PC-9 (cell line): Measurements from ENCODE around the gene AIG1. TPM values are rescaled to one million over a fixed set of nuclear protein-coding genes. Genes with fewer than 3 reads are reported as not detected.

Source experiments
- BruUV-seq: library from RNA; stranded (reverse); fragments of 400-500 nt; replicated peaks from 2 replicates; lab custom pipeline; 2021; lab: Mats Ljungman, UMichigan
- CTCF ChIA-PET: fragments of 300-600 bp; sonication (Branson Sonifier 250); formaldehyde crosslinking; loops from one replicate; lab custom pipeline; 2022; ENCODE audit warnings: antibody characterized with exemption; lab: Charles Lee
- POLR2A ChIA-PET: fragments of 300-600 bp; sonication (Branson Sonifier 250); formaldehyde crosslinking; loops from one replicate; lab custom pipeline; 2022; ENCODE audit warnings: antibody characterized with exemption; ENCODE audit not compliant: unreplicated experiment; lab: Charles Lee
- DNase-seq, 2 experiments: peaks; one replicate each; pipeline versions ENCODE4 v3.0.0 to v3.0.0-alpha.2; 2015 to 2022; ENCODE audit warnings: mixed read lengths in 1 of 2
- H2AFZ ChIP-seq: fragments of 200-600 bp; sonication (generic); 2 replicates; pipeline ENCODE4 v1.8.1; 2017; ENCODE audit warnings: antibody characterized with exemption
- H3F3A ChIP-seq: fragments of 200-600 bp; sonication (generic); 2 replicates; pipeline ENCODE4 v1.8.1; 2017; ENCODE audit warnings: antibody characterized with exemption, mild to moderate bottlenecking, low read depth; ENCODE audit not compliant: insufficient read depth
- H3K27ac ChIP-seq: fragments of 200-600 bp; sonication (generic); 2 replicates; pipeline ENCODE4 v1.6.1; 2016; ENCODE audit warnings: mixed run types
- H3K27me3 ChIP-seq: fragments of 200-600 bp; sonication (generic); 2 replicates; pipeline ENCODE4 v1.6.1; 2016; ENCODE audit warnings: low read depth, mixed run types; ENCODE audit not compliant: insufficient read depth
- H3K36me3 ChIP-seq: fragments of 200-600 bp; sonication (generic); 2 replicates; pipeline ENCODE4 v1.6.1; 2016; ENCODE audit warnings: low read depth, mixed run types
- H3K4me1 ChIP-seq: fragments of 200-600 bp; sonication (generic); replicated peaks from 2 replicates; pipeline ENCODE4 v1.6.1; 2016; ENCODE audit warnings: mixed run types; ENCODE audit not compliant: insufficient read depth
- H3K4me2 ChIP-seq: fragments of 200-600 bp; sonication (generic); 2 replicates; pipeline ENCODE4 v1.6.1; 2017; ENCODE audit warnings: mixed run types
- H3K4me3 ChIP-seq: fragments of 200-600 bp; sonication (generic); 2 replicates; pipeline ENCODE4 v1.6.1; 2016; ENCODE audit warnings: mixed run types
- H3K79me2 ChIP-seq: fragments of 200-600 bp; sonication (generic); 2 replicates; pipeline ENCODE4 v1.6.1; 2017; ENCODE audit warnings: low read depth, mixed run types
- H3K9me2 ChIP-seq: fragments of 200-600 bp; sonication (generic); 2 replicates; pipeline ENCODE4 v1.8.1; 2017; ENCODE audit warnings: mild to moderate bottlenecking; ENCODE audit not compliant: insufficient read depth
- H3K9me3 ChIP-seq: fragments of 200-600 bp; sonication (generic); 2 replicates; pipeline ENCODE4 v1.8.1; 2016; ENCODE audit warnings: low read depth; ENCODE audit not compliant: insufficient read depth
- H4K20me1 ChIP-seq: fragments of 200-600 bp; sonication (generic); 2 replicates; pipeline ENCODE4 v1.8.1; 2017; ENCODE audit not compliant: insufficient read depth
- EZH2 ChIP-seq: fragments of 200-600 bp; sonication (generic); IDR thresholded peaks from 2 replicates; pipeline ENCODE4 v1.8.0; 2017; ENCODE audit warnings: antibody characterized with exemption, low read depth
- intact Hi-C: fragments of 100-400 bp; cut with micrococcal nuclease; formaldehyde crosslinking; loops from one replicate; pipeline ENCODE4 v1.10.0; 2022; ENCODE audit not compliant: unreplicated experiment
- total RNA-seq: library from RNA; stranded (reverse); gene quantifications from 2 replicates; pipeline ENCODE4 v1.2.3, GENCODE V29; 2021
- TF ChIP-seq, protein P1 (sequence below): fragments of 200-600 bp; sonication (generic); conservative IDR thresholded peaks from 2 replicates; pipeline ENCODE4 v1.6.1; 2017; ENCODE audit warnings: mixed run types, antibody characterized with exemption, mild to moderate bottlenecking, moderate library complexity

AIG1 gene
- total RNA-seq, 1 experiment from 2014 or later = 37.7 TPM

DNA sequence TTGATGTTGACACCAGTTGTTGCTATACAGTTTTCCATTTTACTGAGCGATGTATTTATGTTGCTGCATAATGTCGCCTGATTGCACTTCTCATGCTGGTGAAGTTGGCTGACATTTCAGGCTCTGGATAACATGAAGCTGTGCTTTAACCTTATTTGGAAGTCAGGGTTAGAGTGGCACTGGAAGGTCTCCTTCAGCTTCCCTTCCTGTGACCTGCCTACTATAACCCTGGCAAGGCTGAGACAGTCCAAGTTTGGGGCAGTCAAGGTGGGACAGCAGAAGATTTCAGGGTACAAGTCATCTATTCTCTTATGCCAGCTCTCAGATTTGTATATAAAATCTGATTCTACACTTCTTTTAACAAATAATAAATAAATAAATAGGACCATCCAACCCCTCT is 127.6 kb downstream of the AIG1 start:
- no peaks in the 10 kb centered on the region for H4K20me1 ChIP-seq
- no peaks in the 10 kb centered on the region for H3K4me1 ChIP-seq
- H3K27me3 ChIP-seq = no peaks in the 10 kb centered on the region
- no peaks in the 10 kb centered on the region for H3K9me3 ChIP-seq
- intact Hi-C loops = no loop called here
- H3F3A ChIP-seq = no peaks in the 10 kb centered on the region
- no peaks in the 10 kb centered on the region for H3K9me2 ChIP-seq
- H3K27ac ChIP-seq = no peak overlapping the region
- TF ChIP-seq EZH2 = no peak
- H3K4me2 ChIP-seq = no peak overlapping the region
- ChIA-PET CTCF (no interaction called here), POLR2A (no interaction called here)
- no peaks in the 10 kb centered on the region for H3K79me2 ChIP-seq
- H2AFZ ChIP-seq = no peak overlapping the region
- H3K4me3 ChIP-seq = no peak overlapping the region
- no peak for DNase-seq
- no TSS peak for BruUV-seq
- H3K36me3 ChIP-seq = no peaks in the 10 kb centered on the region

DNA sequence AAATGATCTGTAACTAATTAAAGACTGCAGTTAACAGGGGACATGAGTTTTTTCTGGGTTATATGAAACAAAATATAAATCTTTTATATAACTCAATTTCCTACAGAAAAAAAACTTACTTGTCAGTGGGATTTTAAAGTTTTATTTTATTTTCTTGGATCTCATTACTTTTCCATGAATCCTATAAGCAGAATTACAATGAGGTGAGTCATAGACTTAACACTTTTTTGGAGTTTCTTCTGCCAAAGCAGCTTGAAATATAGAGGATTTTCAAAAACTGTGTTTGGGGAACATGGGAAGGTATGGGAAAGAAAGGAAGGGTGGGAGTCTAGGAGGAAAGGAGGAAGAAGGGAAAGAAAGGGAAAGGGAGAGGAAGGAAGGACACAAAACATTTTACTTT is 130.7 kb downstream of the AIG1 start:
- intact Hi-C loops = no loop called here
- no TSS peak for BruUV-seq

DNA sequence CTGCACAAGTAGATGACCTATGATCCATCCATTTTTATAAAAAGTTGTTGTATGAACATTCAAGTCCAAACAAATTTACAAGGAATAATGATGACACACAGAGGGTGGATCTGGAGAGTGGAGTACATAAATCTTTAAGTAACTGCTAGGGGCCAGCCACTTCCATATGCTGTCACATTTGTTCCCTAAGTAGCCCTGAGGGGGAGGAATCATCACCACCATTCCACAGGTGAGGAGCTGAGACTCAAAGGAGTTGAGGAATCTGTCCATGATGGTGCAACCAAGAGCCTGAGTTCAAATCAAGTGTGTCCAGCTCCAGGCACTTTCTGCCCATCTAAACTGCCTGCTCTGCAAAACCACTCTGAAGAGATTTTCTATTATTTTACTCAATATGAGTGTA is 132.1 kb downstream of the AIG1 start:
- no peak overlapping the region for H3K27ac ChIP-seq
- H3K9me3 ChIP-seq = no peaks in the 10 kb centered on the region
- no peaks in the 10 kb centered on the region for H3K79me2 ChIP-seq
- no peaks in the 10 kb centered on the region for H4K20me1 ChIP-seq
- no peak overlapping the region for H2AFZ ChIP-seq
- intact Hi-C loops = no loop called here
- ChIA-PET POLR2A (no interaction called here), CTCF (no interaction called here)
- H3K27me3 ChIP-seq = no peaks in the 10 kb centered on the region
- TF ChIP-seq, protein P1, sequence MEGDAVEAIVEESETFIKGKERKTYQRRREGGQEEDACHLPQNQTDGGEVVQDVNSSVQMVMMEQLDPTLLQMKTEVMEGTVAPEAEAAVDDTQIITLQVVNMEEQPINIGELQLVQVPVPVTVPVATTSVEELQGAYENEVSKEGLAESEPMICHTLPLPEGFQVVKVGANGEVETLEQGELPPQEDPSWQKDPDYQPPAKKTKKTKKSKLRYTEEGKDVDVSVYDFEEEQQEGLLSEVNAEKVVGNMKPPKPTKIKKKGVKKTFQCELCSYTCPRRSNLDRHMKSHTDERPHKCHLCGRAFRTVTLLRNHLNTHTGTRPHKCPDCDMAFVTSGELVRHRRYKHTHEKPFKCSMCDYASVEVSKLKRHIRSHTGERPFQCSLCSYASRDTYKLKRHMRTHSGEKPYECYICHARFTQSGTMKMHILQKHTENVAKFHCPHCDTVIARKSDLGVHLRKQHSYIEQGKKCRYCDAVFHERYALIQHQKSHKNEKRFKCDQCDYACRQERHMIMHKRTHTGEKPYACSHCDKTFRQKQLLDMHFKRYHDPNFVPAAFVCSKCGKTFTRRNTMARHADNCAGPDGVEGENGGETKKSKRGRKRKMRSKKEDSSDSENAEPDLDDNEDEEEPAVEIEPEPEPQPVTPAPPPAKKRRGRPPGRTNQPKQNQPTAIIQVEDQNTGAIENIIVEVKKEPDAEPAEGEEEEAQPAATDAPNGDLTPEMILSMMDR = no peak
- no peak for TF ChIP-seq EZH2
- no peaks in the 10 kb centered on the region for H3F3A ChIP-seq
- DNase-seq = no peak
- peaks cover 7% of the 10 kb centered on the region; the same call in 1 of the 2 replicates for H3K9me2 ChIP-seq
- H3K4me1 ChIP-seq = no peaks in the 10 kb centered on the region
- H3K4me3 ChIP-seq = no peak overlapping the region
- no TSS peak for BruUV-seq
- no peaks in the 10 kb centered on the region for H3K36me3 ChIP-seq
- H3K4me2 ChIP-seq = no peak overlapping the region

More for the DNA sequence above, 130.7 kb downstream of the AIG1 start:
- Histone ChIP-seq H3K9me3 (no peaks in the 10 kb centered on the region), H3K27ac (no peak overlapping the region), H4K20me1 (no peaks in the 10 kb centered on the region), H3K27me3 (no peaks in the 10 kb centered on the region), H3K4me2 (no peak overlapping the region), H3K36me3 (no peaks in the 10 kb centered on the region), H3F3A (no peaks in the 10 kb centered on the region), H3K4me3 (no peak overlapping the region), H3K4me1 (no peaks in the 10 kb centered on the region), H3K9me2 (no peaks in the 10 kb centered on the region), H3K79me2 (no peaks in the 10 kb centered on the region), H2AFZ (no peak overlapping the region)
- POLR2A ChIA-PET = no interaction called here
- CTCF ChIA-PET = no interaction called here
- no peak for DNase-seq
- no peak for TF ChIP-seq EZH2
- TF ChIP-seq, protein P1 = no peak

DNA sequence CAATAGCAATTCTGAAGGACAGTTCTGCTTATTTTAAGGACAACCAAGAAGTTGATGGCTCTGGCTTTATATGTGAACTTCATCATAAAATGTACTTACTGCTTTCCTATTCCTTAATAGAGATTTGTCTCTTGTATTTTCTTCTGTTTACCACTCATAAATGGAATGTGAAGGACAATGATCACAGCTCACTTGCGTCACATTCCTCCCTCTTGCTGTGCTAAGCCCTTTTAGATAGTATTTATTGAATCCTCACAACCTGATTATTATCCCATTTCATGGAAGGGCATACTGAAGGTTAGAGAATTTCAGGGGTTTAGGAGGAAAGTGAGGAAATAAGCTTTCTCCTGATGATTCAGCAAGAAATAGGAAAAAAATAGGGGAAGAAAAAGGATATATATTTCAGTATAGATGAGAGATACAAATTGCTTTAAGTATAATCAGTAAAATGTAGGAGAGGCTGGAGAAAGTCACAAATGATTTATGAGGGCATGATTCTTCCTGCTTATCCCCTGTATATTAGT is 132.9 kb downstream of the AIG1 start:
- H3K9me3 ChIP-seq = no peaks in the 10 kb centered on the region
- POLR2A ChIA-PET = no interaction called here
- no peaks in the 10 kb centered on the region for H4K20me1 ChIP-seq
- no peaks in the 10 kb centered on the region for H3K27me3 ChIP-seq
- H3K9me2 ChIP-seq = peaks cover 7% of the 10 kb centered on the region; the same call in 1 of the 2 replicates
- no peaks in the 10 kb centered on the region for H3K36me3 ChIP-seq
- H2AFZ ChIP-seq = no peak overlapping the region
- no peak for DNase-seq
- H3K4me2 ChIP-seq = no peak overlapping the region
- no peaks in the 10 kb centered on the region for H3K4me1 ChIP-seq
- intact Hi-C loops = no loop called here
- no peaks in the 10 kb centered on the region for H3F3A ChIP-seq
- H3K4me3 ChIP-seq = no peak overlapping the region
- TF ChIP-seq, protein P1 = no peak
- no peak for TF ChIP-seq EZH2
- no TSS peak for BruUV-seq
- CTCF ChIA-PET = no interaction called here
- no peak overlapping the region for H3K27ac ChIP-seq
- no peaks in the 10 kb centered on the region for H3K79me2 ChIP-seq
